H1 (cell line): ENCODE measurements around the gene SLC24A4. TPM values are rescaled to one million over a fixed set of nuclear protein-coding genes. Genes with fewer than 3 reads are reported as not detected.

Source experiments
- CTCF ChIA-PET: fragments of 300-600 bp; sonication (Branson Sonifier 250); formaldehyde crosslinking; loops from one replicate; lab custom pipeline; 2021; ENCODE audit not compliant: partially characterized antibody; lab: Charles Lee
- POLR2A ChIA-PET: fragments of 300-600 bp; sonication (Branson Sonifier 250); formaldehyde crosslinking; loops from one replicate; lab custom pipeline; 2021; ENCODE audit warnings: inconsistent platforms; ENCODE audit not compliant: partially characterized antibody; lab: Charles Lee
- DNase-seq, 2 experiments: peaks; one replicate each; pipeline versions ENCODE4 v3.0.0 to v3.0.0-alpha.2; 2010 to 2022; ENCODE audit warnings: low spot score in 2 of 2, low read depth in 1 of 2, mixed read lengths in 1 of 2
- FAIRE-seq: peaks from 2 replicates; lab custom pipeline; 2011; peaks lifted over from hg19 to GRCh38; lab: Jason Lieb, UNC
- H2AFZ ChIP-seq: 2 replicates; pipeline ENCODE4 v1.8.1; 2012; ENCODE audit warnings: low read length, inconsistent platforms
- H2AK5ac ChIP-seq: 2 replicates; pipeline ENCODE4 v1.6.1; 2013; ENCODE audit warnings: low read depth, low read length
- H2BK120ac ChIP-seq: replicated peaks from 2 replicates; pipeline ENCODE3; 2013; ENCODE audit warnings: low read depth, low read length, inconsistent platforms
- H2BK12ac ChIP-seq: 2 replicates; pipeline ENCODE4 v1.6.1; 2013; ENCODE audit warnings: low read depth, low read length
- H2BK15ac ChIP-seq: 2 replicates; pipeline ENCODE4 v1.6.1; 2013; ENCODE audit warnings: low read length
- H2BK20ac ChIP-seq: 2 replicates; pipeline ENCODE4 v1.6.1; 2013; ENCODE audit warnings: low read length
- H2BK5ac ChIP-seq: 2 replicates; pipeline ENCODE4 v1.6.1; 2013; ENCODE audit warnings: low read depth, low read length
- H3K14ac ChIP-seq: 2 replicates; pipeline ENCODE4 v1.6.1; 2013; ENCODE audit warnings: inconsistent platforms; ENCODE audit not compliant: insufficient read length
- H3K18ac ChIP-seq: 2 replicates; pipeline ENCODE4 v1.6.1; 2013; ENCODE audit warnings: low read length; ENCODE audit errors: extremely low read depth
- H3K23ac ChIP-seq: 2 replicates; pipeline ENCODE4 v1.6.1; 2013; ENCODE audit warnings: inconsistent platforms; ENCODE audit not compliant: insufficient read length
- H3K23me2 ChIP-seq: 2 replicates; pipeline ENCODE4 v1.6.1; 2013; ENCODE audit warnings: low read depth, low read length
- H3K27ac ChIP-seq: 2 replicates; pipeline ENCODE4 v1.6.1; 2011; ENCODE audit warnings: low read depth, low read length, inconsistent platforms
- H3K27me3 ChIP-seq, 4 experiments: replicated peaks in 1 of 4; 1 replicate in 1 of 4; 2 replicates in 3 of 4; pipeline versions ENCODE4 v1.6.1 to v1.8.1; 2011 to 2013; ENCODE audit warnings: low read length in 3 of 4, mild to moderate bottlenecking in 3 of 4, inconsistent platforms in 2 of 4, mixed read lengths in 2 of 4, moderate library complexity in 1 of 4; ENCODE audit not compliant: control insufficient read depth in 3 of 4, insufficient read depth in 3 of 4; ENCODE audit errors: extremely low read depth in 1 of 4
- H3K36me3 ChIP-seq, 4 experiments: 2 replicates each; pipeline versions ENCODE4 v1.6.1 to v1.8.1; 2011 to 2013; ENCODE audit warnings: mild to moderate bottlenecking in 4 of 4, low read length in 3 of 4, moderate library complexity in 2 of 4, control low read depth in 1 of 4, inconsistent platforms in 1 of 4; ENCODE audit not compliant: insufficient read depth in 4 of 4, control insufficient read depth in 2 of 4
- H3K4ac ChIP-seq: replicated peaks from 2 replicates; pipeline ENCODE3; 2013; ENCODE audit warnings: low read length, low read depth, mixed read lengths, inconsistent platforms; ENCODE audit not compliant: insufficient read length
- H3K4me1 ChIP-seq, 4 experiments: replicated peaks in 1 of 4; 1 replicate in 1 of 4; 2 replicates in 3 of 4; pipeline versions ENCODE4 v1.6.1 to v1.8.1; 2011 to 2013; ENCODE audit warnings: low read length in 3 of 4, inconsistent platforms in 2 of 4, mixed read lengths in 1 of 4; ENCODE audit not compliant: insufficient read depth in 4 of 4, control insufficient read depth in 3 of 4
- H3K4me2 ChIP-seq, 2 experiments: 2 replicates each; pipeline versions ENCODE4 v1.6.1 to v1.8.1; 2011 to 2013; ENCODE audit warnings: low read depth in 2 of 2, low read length in 2 of 2, control low read depth in 1 of 2, inconsistent platforms in 1 of 2, mild to moderate bottlenecking in 1 of 2; ENCODE audit not compliant: insufficient read depth in 1 of 2
- H3K4me3 ChIP-seq, 4 experiments: fragments of 200-600, 300-600 bp in 1 of 4; sonication (generic), shearing (Covaris generic), sonication (Bioruptor Twin) in 1 of 4; 2 replicates each; pipeline versions ENCODE4 v1.5.1 to v1.8.1; 2011 to 2016; ENCODE audit warnings: low read length in 4 of 4, low read depth in 3 of 4, control low read depth in 2 of 4, inconsistent platforms in 2 of 4, mild to moderate bottlenecking in 2 of 4, mixed read lengths in 1 of 4, moderate library complexity in 1 of 4; ENCODE audit not compliant: insufficient read depth in 2 of 4; ENCODE audit errors: extremely low read depth in 1 of 4
- H3K56ac ChIP-seq: replicated peaks from 2 replicates; pipeline ENCODE3; 2013; ENCODE audit warnings: low read depth, mild to moderate bottlenecking, mixed read lengths, low read length, inconsistent platforms; ENCODE audit not compliant: insufficient read length
- H3K79me1 ChIP-seq: 2 replicates; pipeline ENCODE4 v1.6.1; 2013; ENCODE audit warnings: low read depth, low read length, control low read depth
- H3K79me2 ChIP-seq, 2 experiments: 2 replicates each; pipeline versions ENCODE4 v1.6.1 to v1.8.1; 2012 to 2013; ENCODE audit warnings: low read length in 2 of 2, mild to moderate bottlenecking in 2 of 2, inconsistent platforms in 1 of 2; ENCODE audit not compliant: insufficient read depth in 2 of 2, control insufficient read depth in 1 of 2
- H3K9ac ChIP-seq, 4 experiments: replicated peaks in 1 of 4; 1 replicate in 1 of 4; 2 replicates in 3 of 4; pipeline versions ENCODE4 v1.6.1 to v1.8.1; 2011 to 2013; ENCODE audit warnings: low read depth in 3 of 4, low read length in 3 of 4, control low read depth in 2 of 4, mild to moderate bottlenecking in 2 of 4, moderate library complexity in 2 of 4, inconsistent platforms in 1 of 4; ENCODE audit errors: extremely low read depth in 1 of 4
- H3K9me3 ChIP-seq, 2 experiments: 2 replicates each; pipeline versions ENCODE4 v1.6.1 to v1.8.1; 2012 to 2013; ENCODE audit warnings: mild to moderate bottlenecking in 2 of 2, moderate library complexity in 2 of 2, control low read depth in 1 of 2, inconsistent platforms in 1 of 2, low read depth in 1 of 2, low read length in 1 of 2, mixed read lengths in 1 of 2; ENCODE audit not compliant: insufficient read depth in 2 of 2
- H4K20me1 ChIP-seq, 2 experiments: replicated peaks in 1 of 2; 2 replicates each; pipeline versions ENCODE3 to v1.8.1; 2011 to 2013; ENCODE audit warnings: inconsistent platforms in 2 of 2, low read length in 2 of 2, mild to moderate bottlenecking in 1 of 2; ENCODE audit not compliant: insufficient read depth in 2 of 2, control insufficient read depth in 1 of 2
- H4K5ac ChIP-seq: 2 replicates; pipeline ENCODE4 v1.6.1; 2013; ENCODE audit warnings: low read length, low read depth, mixed read lengths, inconsistent platforms; ENCODE audit not compliant: insufficient read length
- H4K8ac ChIP-seq: 2 replicates; pipeline ENCODE4 v1.8.0; 2013; ENCODE audit warnings: mild to moderate bottlenecking, moderate library complexity, low read length, inconsistent platforms; ENCODE audit not compliant: insufficient read depth; ENCODE audit errors: extremely low read depth
- H4K91ac ChIP-seq: replicated peaks from 2 replicates; pipeline ENCODE3; 2013; ENCODE audit warnings: low read length, mixed read lengths, inconsistent platforms; ENCODE audit not compliant: insufficient read length
- BRCA1 ChIP-seq: IDR thresholded peaks from 2 replicates; pipeline ENCODE4 v1.6.1; 2012; ENCODE audit warnings: low read depth, low read length, improper control_type of control experiment
- CHD1 ChIP-seq: IDR thresholded peaks from 2 replicates; pipeline ENCODE4 v1.6.1; 2012; ENCODE audit warnings: low read depth, low read length, improper control_type of control experiment
- EGR1 ChIP-seq: IDR thresholded peaks from 2 replicates; pipeline ENCODE4 v1.6.1; 2011; ENCODE audit warnings: low read depth, low read length, borderline replicate concordance
- TEAD4 ChIP-seq: IDR thresholded peaks from 2 replicates; pipeline ENCODE4 v1.6.1; 2012; ENCODE audit warnings: low read depth, low read length, inconsistent platforms, mixed read lengths
- WGBS, 2 experiments: shearing (Covaris generic) in 1 of 2; methylation state at CpG; one replicate each; pipeline versions ENCODE4 v1.1.6 to v1.1.7; 2013 to 2015; ENCODE audit warnings: low lambda C conversion rate in 2 of 2, mixed read lengths in 2 of 2, inconsistent platforms in 1 of 2, low coverage in 1 of 2, missing lambda C conversion rate in 1 of 2; ENCODE audit not compliant: insufficient replicate concordance in 2 of 2, insufficient coverage in 1 of 2, insufficient read length in 1 of 2; ENCODE audit errors: extremely low coverage in 1 of 2, missing lambda C conversion rate in 1 of 2; 5-methylcytosine and 5-hydroxymethylcytosine counted together
- polyA plus RNA-seq, 7 experiments: library from polyadenylated mRNA; depleted of rRNA in 3 of 7; stranded (reverse) in 5 of 7; unstranded in 2 of 7; fragments of >200 nt in 5 of 7; fragments of 200-250 nt in 2 of 7; gene quantifications; 1 replicate in 5 of 7; 2 replicates in 1 of 7; 4 replicates in 1 of 7; pipeline versions ENCODE4 v1.2.1 to v1.2.3, GENCODE V29; 2011 to 2013; ENCODE audit warnings: missing spikeins in 2 of 7, mixed read lengths in 2 of 7
- total RNA-seq: library from RNA; stranded (reverse); fragmentation: NEBNext Ultra II Directional; extraction: Animal tissue kit (Norgen Biotek cat#: 25700); gene quantifications from 2 replicates; pipeline ENCODE4 v1.2.1, GENCODE V29; 2021
- TF ChIP-seq, protein P1 (sequence below): IDR thresholded peaks from 2 replicates; pipeline ENCODE4 v1.6.1; 2012; ENCODE audit warnings: inconsistent platforms

The SLC24A4 gene
- total and polyA plus RNA-seq, 2 of the 8 experiments (the other 6 are each of a cell fraction or from before 2014, with no cell fraction given): 0.27 to 0.89 TPM

DNA sequence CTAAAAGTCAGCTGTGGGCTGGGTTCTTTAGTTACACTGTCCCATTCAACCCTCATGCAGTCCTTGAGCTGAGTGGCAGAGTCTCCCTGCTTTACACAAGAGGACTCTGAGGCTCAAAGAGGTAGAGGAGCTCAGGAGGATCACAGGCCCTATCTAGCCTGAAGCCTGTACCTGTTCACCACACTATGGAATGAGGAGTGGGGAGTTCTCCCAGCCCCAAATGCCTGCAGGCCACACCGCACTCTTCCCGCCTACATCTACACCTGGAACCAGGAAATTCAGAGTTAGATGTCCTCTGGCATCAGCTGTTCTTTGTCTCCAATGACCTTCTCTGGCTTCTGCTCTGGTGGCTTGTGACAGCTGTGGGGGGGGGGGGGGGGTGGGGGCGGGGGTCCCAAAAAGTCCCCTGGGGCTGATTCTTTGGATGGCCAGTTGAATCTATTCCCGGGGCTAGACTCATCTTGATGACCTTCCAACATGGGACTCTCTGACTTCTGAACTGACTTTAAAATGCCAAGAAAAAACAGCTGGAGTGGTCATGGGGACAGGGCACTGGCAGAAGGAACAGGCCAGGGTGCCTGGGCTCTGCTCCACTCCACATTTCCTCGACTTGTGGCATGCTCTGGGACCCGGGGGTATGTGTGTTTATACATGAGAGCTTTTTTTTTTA is 221.2 kb downstream of the SLC24A4 start:
- Histone ChIP-seq H2BK12ac (no peak overlapping the region), H3K14ac (no peak overlapping the region), H4K5ac (no peak overlapping the region), H3K4ac (no peak overlapping the region), H2BK5ac (no peak overlapping the region), H2BK20ac (no peak overlapping the region), H3K27me3 (no peaks in the 10 kb centered on the region), H3K4me1 (no peaks in the 10 kb centered on the region; a peak in 1 of 7 replicates), H3K4me3 (no peak overlapping the region), H3K56ac (no peak overlapping the region), H3K36me3 (no peaks in the 10 kb centered on the region), H3K23me2 (no peaks in the 10 kb centered on the region), H2BK120ac (no peak overlapping the region), H3K79me2 (no peaks in the 10 kb centered on the region; a peak in 1 of 4 replicates), H3K9me3 (no peaks in the 10 kb centered on the region), H3K4me2 (no peak overlapping the region), H3K23ac (no peak overlapping the region), H2AK5ac (no peak overlapping the region), H3K18ac (no peak overlapping the region), H4K91ac (no peak overlapping the region), H3K79me1 (no peaks in the 10 kb centered on the region), H2BK15ac (no peak overlapping the region), H4K20me1 (no peaks in the 10 kb centered on the region), H4K8ac (no peak overlapping the region), H3K27ac (no peak overlapping the region), H2AFZ (no peak overlapping the region), H3K9ac (no peak overlapping the region)
- WGBS, 2 experiments: 91% methylated on average over 6 of the region's 6 CpGs; no CpG with 5 or more reads in 1 of the 2 experiments
- no peak for TF ChIP-seq EGR1
- TF ChIP-seq CHD1: no peak
- no peak for TF ChIP-seq BRCA1
- TF ChIP-seq, protein P1, sequence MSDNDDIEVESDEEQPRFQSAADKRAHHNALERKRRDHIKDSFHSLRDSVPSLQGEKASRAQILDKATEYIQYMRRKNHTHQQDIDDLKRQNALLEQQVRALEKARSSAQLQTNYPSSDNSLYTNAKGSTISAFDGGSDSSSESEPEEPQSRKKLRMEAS: no peak
- no peak for TF ChIP-seq TEAD4
- FAIRE-seq (no peak), DNase-seq (no peak)
- POLR2A ChIA-PET: no interaction called here
- CTCF ChIA-PET: interaction anchor here (0.8 to 1.2 kb wide), 3 partner anchors 18 to 84 kb away, joined by 3 read pairs; no protein-coding TSS in a partner anchor
